Stimulated activated CD8-positive, alpha-beta memory T cell treated with anti-CD3 and anti-CD28 coated beads, Interleukin-15, amount 100 ng/mL, for 4 hours (primary cell): Measurements from ENCODE around the gene KIFC1.
A peak's percentile ranks its signal among the peaks of the same experiment; 100 is the strongest.

Experiments used
- DNase-seq, 2 donors: peaks; one replicate each; pipeline ENCODE4 v3.0.0-alpha.2; 2020; ENCODE audit warnings: low read depth in 2 of 2

The KIFC1 gene

DNA sequence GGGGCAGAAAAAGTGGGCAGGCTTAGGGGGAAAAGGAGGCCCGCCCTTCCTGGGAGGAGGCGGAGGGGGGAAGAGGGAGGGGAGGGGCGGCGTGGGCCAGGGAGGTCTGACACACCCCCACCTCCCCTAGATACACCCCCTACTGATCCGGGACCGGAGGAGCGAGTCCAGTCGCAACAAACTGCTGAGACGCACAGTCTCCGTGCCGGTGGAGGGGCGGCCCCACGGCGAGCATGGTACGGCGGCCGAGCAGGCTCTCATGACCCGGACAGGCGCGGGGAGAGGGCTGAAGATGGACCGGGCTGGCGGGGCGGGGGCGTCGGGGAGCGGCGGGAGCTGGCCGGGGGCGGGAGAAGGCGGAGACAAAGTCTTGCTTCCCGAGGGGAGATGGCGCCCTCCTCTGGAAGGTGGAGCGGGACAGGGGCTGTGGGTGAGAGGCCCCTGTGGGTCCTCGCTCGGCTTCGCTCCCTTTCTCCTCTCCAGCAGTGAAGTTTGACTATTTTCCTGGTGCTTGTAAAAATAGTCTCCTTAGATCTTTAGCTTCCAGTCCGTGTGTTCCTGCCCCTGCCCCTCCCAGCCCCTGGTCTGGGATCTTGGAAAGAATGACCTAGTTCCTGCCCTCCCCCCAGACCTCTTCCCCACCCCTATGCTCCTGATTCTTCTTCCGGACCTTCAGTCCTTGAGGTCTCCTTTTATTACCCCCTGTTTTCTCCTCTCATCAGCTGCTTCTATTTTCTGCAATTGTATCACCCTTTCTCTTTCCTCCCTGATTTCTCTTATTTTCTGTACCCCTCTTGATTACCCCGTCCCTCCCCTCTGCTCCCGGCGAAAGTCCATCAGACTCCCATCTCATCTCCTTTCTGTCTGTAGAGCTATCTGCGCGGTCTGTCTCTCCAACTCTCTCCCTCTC is 34.3 kb downstream of the KIFC1 start:
- peak; percentile 68 to 70 for DNase-seq

- no peak for DNase-seq
Observed at GRCh38 chr6:33426590-33427511, 35.2 kb downstream of the KIFC1 start.

- peak in 1 of 2 donors; percentile 50 for DNase-seq
Observed at GRCh38 chr6:33427585-33428223, 36.1 kb downstream of the KIFC1 start.

- no peak for DNase-seq
Observed at GRCh38 chr6:33428224-33428965, 36.8 kb downstream of the KIFC1 start.

DNA sequence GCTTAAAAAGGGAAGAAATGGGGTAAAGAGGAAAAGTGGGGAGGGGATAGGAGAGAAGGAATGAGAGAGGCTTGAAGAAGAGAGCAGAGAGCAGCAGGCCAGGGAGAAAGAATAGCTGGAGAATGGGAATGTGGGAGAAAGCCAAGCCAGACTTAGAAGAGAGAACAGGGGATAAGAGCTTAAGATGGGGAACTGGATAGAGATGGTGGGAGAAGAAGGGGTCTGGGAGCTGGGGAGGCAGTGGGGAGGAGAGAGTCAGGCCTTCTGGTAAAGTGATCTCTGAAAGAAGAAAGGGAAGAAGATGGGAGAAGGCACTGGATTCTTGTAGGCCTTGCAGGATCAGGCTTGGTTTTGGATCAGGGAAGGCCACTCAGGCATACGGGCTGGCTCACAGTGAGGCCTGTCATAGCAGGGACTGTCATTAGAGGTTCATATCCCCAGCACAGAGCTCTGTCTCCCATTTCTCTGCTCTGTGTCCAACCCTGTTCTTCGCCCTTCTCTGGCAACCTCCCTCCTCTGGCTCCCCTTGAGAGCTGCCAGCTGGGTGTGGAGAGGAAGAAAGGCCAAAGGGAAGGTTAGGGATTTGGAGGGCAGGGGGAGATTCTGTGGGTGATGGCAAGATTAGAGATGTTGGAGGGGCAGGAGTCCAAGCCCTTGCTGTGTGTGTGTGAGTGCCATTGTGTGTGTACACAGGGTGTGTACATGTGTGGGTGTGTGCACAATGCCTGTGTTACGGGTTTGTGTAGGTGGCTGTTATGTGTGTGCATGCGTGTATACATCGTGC is 37.5 kb downstream of the KIFC1 start:
- no peak for DNase-seq

- DNase-seq: no peak
Observed at GRCh38 chr6:33429750-33430052, 38.1 kb downstream of the KIFC1 start.

- DNase-seq: no peak
Observed at GRCh38 chr6:33430334-33430733, 38.7 kb downstream of the KIFC1 start.

- DNase-seq: peak; percentile 58 to 71
Observed at GRCh38 chr6:33430991-33431879, 39.6 kb downstream of the KIFC1 start.

- DNase-seq: no peak
Observed at GRCh38 chr6:33431880-33432541, 40.4 kb downstream of the KIFC1 start.

- DNase-seq: no peak
Observed at GRCh38 chr6:33432546-33432945, 40.9 kb downstream of the KIFC1 start.

DNA sequence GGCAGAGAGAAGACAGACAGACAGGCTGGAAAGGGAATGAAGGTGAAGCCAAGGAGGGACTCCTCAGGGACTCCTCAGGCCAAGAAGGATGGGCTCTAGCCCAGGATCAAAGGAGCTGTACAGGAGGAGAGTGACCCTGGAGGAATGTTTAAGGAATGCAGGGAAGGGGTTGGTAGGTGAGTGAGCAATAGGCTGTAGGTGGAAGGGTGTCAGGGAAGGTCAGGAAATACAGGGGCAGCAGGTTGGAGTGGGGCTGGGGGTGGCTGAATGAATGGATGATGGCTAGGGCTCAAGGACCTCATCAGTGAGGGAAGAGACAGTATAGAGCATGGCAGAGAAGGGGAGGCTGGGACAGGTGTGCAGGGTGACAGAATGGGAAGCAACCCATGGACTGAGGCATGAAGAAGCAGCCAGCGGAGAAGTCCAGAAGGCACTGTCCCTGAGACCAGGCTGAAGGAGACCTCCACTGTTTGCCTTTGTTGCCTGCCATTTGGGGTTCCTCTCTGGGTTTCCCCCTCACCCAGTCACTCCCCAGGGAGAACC is 41.4 kb downstream of the KIFC1 start:
- DNase-seq: no peak

GRCh38 chr6:33433544-33434191 is 42.0 kb downstream of the KIFC1 start:
- DNase-seq: no peak

- DNase-seq: no peak
Observed at GRCh38 chr6:33434961-33435360, 43.3 kb downstream of the KIFC1 start.

DNA sequence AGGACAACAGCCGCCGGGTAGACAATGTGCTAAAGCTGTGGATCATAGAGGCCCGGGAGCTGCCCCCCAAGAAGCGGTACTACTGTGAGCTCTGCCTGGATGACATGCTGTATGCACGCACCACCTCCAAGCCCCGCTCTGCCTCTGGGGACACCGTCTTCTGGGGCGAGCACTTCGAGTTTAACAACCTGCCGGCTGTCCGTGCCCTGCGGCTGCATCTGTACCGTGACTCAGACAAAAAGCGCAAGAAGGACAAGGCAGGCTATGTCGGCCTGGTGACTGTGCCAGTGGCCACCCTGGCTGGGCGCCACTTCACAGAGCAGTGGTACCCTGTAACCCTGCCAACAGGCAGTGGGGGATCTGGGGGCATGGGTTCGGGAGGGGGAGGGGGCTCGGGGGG is 46.0 kb downstream of the KIFC1 start:
- no peak for DNase-seq

DNA sequence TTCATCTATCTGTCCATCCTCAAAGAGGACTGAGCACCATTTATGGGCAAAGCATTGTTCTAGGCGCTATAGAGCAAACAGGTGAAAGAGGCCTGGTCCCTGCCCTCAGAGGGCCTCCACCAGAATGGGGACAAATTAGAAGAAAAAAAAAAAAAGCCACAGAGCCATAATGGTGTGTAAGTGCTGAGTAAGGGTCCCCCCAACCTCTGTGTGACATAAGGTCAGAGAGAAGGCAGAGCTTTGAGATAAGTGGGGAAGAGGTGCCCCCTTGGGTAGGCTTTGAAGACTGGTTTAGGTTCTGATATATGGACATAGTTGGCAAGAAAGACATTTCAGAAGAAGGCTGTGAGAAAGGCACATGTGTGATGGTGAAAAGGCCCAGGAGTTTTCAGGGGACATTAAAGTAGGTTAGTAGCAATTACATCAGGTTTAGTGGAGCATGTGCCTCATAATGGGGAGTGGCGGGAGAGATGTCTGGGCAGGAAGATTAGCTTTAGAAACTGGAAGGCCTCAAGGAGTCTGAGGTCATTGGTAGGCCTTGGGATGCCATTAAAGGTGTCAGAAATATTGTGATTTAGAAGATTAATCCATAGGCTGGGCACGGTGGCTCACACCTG is 47.5 kb downstream of the KIFC1 start:
- no peak for DNase-seq

DNA sequence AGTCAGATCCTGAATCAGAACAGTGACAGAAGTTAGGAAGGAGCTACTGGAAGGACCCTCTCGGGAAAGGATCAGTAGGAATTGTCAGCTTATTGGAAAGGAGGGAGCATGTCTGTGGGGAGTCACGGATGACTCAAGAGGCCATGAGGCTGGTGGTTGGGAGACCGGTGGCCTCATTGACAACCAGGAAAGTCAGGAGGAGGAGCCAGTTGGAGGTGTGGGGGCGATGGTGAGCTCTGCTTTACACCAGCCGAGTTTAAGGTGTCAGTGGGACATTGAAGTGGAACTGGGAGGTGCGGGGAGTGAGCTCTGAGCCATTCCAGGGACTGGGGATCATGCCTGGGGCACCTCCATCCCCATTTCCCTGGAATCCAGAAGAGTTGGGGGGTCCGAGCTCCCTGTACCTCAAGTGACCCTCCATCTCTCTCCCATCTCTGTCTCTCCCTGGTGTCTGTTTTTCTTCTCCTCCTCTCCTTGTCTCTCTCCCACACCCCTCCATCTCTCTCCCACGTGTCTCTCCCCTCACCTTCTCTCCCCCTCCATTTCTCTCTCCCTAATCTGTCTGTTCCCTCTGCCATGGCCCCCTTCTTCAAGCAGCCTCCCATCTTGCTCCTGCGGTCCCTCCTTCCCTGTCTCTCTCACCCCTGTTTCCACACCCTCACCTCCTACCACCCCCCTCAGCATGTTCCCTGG is 48.5 kb downstream of the KIFC1 start:
- DNase-seq: no peak

DNA sequence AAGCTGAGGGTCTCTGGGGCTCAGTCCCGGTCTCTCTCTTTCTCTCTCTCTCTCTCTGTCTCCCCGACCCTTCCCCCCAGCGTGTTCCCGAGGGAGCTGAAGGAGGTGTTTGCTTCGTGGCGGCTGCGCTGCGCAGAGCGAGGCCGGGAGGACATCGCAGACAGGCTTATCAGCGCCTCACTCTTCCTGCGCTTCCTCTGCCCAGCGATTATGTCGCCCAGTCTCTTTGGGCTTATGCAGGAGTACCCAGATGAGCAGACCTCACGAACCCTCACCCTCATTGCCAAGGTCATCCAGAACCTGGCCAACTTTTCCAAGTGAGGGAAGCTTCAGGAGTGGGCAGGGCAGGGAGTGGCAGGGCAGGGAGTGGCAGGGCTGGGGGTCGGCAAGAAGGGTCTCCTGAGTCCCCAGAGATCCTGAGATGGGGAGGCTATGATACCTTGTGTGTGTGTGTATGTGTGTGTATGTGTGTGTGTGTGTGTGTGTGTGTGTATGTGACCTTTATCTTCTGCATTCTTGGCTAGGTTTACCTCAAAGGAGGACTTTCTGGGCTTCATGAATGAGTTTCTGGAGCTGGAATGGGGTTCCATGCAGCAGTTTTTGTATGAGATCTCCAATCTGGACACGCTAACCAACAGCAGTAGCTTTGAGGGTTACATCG is 49.2 kb downstream of the KIFC1 start:
- no peak for DNase-seq
